Measurements from ENCODE around the gene OR6C2. TPM values are rescaled to one million over a fixed set of nuclear protein-coding genes. Genes with fewer than 3 reads are reported as not detected.
"Not testable (repeated sequence)": the region's sequence is repeated elsewhere in the genome, so short reads cannot be mapped to it uniquely, and the experiment has no call there.

The OR6C2 gene
- not detected for total RNA-seq (ENCODE audit: unreplicated experiment)
- long read RNA-seq = 0 reads

GRCh38 chr12:55443776-55444175 lies at the start of gene OR6C2:
Gene OR6C2, plus strand, starts transcription at chr12:55444076. Its CDS starts 8,138 bp downstream, at chr12:55452214.
- H3K4me3 Mint-ChIP-seq (ENCODE audit: unreplicated experiment) = peak within 1 kb of the TSS; percentile 17
- H3K36me3 Mint-ChIP-seq (ENCODE audit: unreplicated experiment) = peaks cover 3% of the 10 kb centered on the region
- TF ChIP-seq CTCF (IDR thresholded peaks at IDR 0.05; ENCODE audit: partially characterized antibody, unreplicated experiment) = no peak
- peaks cover 4% of the 10 kb centered on the region for H3K9me3 Mint-ChIP-seq (ENCODE audit: unreplicated experiment)
- peaks cover 3% of the 10 kb centered on the region for H3K27me3 Mint-ChIP-seq (ENCODE audit: unreplicated experiment)
- peak within 1 kb of the TSS; percentile 71 for H3K27ac Mint-ChIP-seq (ENCODE audit: unreplicated experiment)
- no peak for DNase-seq
- H3K4me1 Mint-ChIP-seq (ENCODE audit: low read depth, unreplicated experiment) = peaks cover 9% of the 10 kb centered on the region

GRCh38 chr12:55396326-55396725 lies 47.5 kb upstream of the OR6C2 start:
- H3K4me1 Mint-ChIP-seq (ENCODE audit: low read depth, unreplicated experiment) = no peaks in the 10 kb centered on the region
- H3K27ac Mint-ChIP-seq (ENCODE audit: unreplicated experiment) = no peak overlapping the region
- no peak overlapping the region for H3K4me3 Mint-ChIP-seq (ENCODE audit: unreplicated experiment)
- DNase-seq = no peak
- no peaks in the 10 kb centered on the region for H3K36me3 Mint-ChIP-seq (ENCODE audit: unreplicated experiment)
- H3K27me3 Mint-ChIP-seq (ENCODE audit: unreplicated experiment) = no peaks in the 10 kb centered on the region
- TF ChIP-seq CTCF (IDR thresholded peaks at IDR 0.05; ENCODE audit: partially characterized antibody, unreplicated experiment) = no peak
- H3K9me3 Mint-ChIP-seq (ENCODE audit: unreplicated experiment) = no peaks in the 10 kb centered on the region

- Mint-ChIP-seq H3K4me1 (ENCODE audit: low read depth, unreplicated experiment) (no peaks in the 10 kb centered on the region), H3K9me3 (ENCODE audit: unreplicated experiment) (no peaks in the 10 kb centered on the region), H3K4me3 (ENCODE audit: unreplicated experiment) (no peak within 1 kb of the TSS), H3K27ac (ENCODE audit: unreplicated experiment) (no peak within 1 kb of the TSS), H3K36me3 (ENCODE audit: unreplicated experiment) (no peaks in the 10 kb centered on the region), H3K27me3 (ENCODE audit: unreplicated experiment) (no peaks in the 10 kb centered on the region)
- no peak for TF ChIP-seq CTCF (IDR thresholded peaks at IDR 0.05; ENCODE audit: partially characterized antibody, unreplicated experiment)
- no peak for DNase-seq
These were observed 43.6 kb upstream of the OR6C2 start, which contains the start of gene OR6C65 for GRCh38 chr12:55400229-55400628. Gene OR6C65, plus strand, starts transcription at chr12:55400529. Its CDS starts 0 bp downstream, at chr12:55400529.

GRCh38 chr12:55407866-55408265 lies 36.0 kb upstream of the OR6C2 start:
- no peak overlapping the region for H3K27ac Mint-ChIP-seq (ENCODE audit: unreplicated experiment)
- no peak for DNase-seq
- H3K27me3 Mint-ChIP-seq (ENCODE audit: unreplicated experiment) = no peaks in the 10 kb centered on the region
- H3K36me3 Mint-ChIP-seq (ENCODE audit: unreplicated experiment) = no peaks in the 10 kb centered on the region
- TF ChIP-seq CTCF (IDR thresholded peaks at IDR 0.05; ENCODE audit: partially characterized antibody, unreplicated experiment) = no peak
- H3K4me1 Mint-ChIP-seq (ENCODE audit: low read depth, unreplicated experiment) = no peaks in the 10 kb centered on the region
- H3K9me3 Mint-ChIP-seq (ENCODE audit: unreplicated experiment) = no peaks in the 10 kb centered on the region
- H3K4me3 Mint-ChIP-seq (ENCODE audit: unreplicated experiment) = no peak overlapping the region

GRCh38 chr12:55409133-55409532 lies 34.7 kb upstream of the OR6C2 start:
- H3K9me3 Mint-ChIP-seq (ENCODE audit: unreplicated experiment) = not testable (repeated sequence)

GRCh38 chr12:55412138-55412537 lies 31.7 kb upstream of the OR6C2 start:
- not testable (repeated sequence) for DNase-seq; H3K4me1 Mint-ChIP-seq (ENCODE audit: low read depth, unreplicated experiment); H3K27me3 Mint-ChIP-seq (ENCODE audit: unreplicated experiment); H3K9me3 Mint-ChIP-seq (ENCODE audit: unreplicated experiment); H3K36me3 Mint-ChIP-seq (ENCODE audit: unreplicated experiment); H3K4me3 Mint-ChIP-seq (ENCODE audit: unreplicated experiment); H3K27ac Mint-ChIP-seq (ENCODE audit: unreplicated experiment)

More at GRCh38 chr12:55409133-55409532, 34.7 kb upstream of the OR6C2 start:
- H3K4me3 Mint-ChIP-seq (ENCODE audit: unreplicated experiment); H3K27me3 Mint-ChIP-seq (ENCODE audit: unreplicated experiment); H3K4me1 Mint-ChIP-seq (ENCODE audit: low read depth, unreplicated experiment); H3K27ac Mint-ChIP-seq (ENCODE audit: unreplicated experiment); H3K36me3 Mint-ChIP-seq (ENCODE audit: unreplicated experiment); DNase-seq: not testable (repeated sequence)

- DNase-seq; H3K36me3 Mint-ChIP-seq (ENCODE audit: unreplicated experiment); H3K27ac Mint-ChIP-seq (ENCODE audit: unreplicated experiment); H3K9me3 Mint-ChIP-seq (ENCODE audit: unreplicated experiment); H3K4me1 Mint-ChIP-seq (ENCODE audit: low read depth, unreplicated experiment); H3K4me3 Mint-ChIP-seq (ENCODE audit: unreplicated experiment); H3K27me3 Mint-ChIP-seq (ENCODE audit: unreplicated experiment): not testable (repeated sequence)
These were observed 30.1 kb upstream of the OR6C2 start for GRCh38 chr12:55413498-55414388.

- H3K9me3 Mint-ChIP-seq (ENCODE audit: unreplicated experiment); H3K27ac Mint-ChIP-seq (ENCODE audit: unreplicated experiment); H3K4me1 Mint-ChIP-seq (ENCODE audit: low read depth, unreplicated experiment); H3K36me3 Mint-ChIP-seq (ENCODE audit: unreplicated experiment); H3K4me3 Mint-ChIP-seq (ENCODE audit: unreplicated experiment); H3K27me3 Mint-ChIP-seq (ENCODE audit: unreplicated experiment); DNase-seq: not testable (repeated sequence)
These were observed 29.5 kb upstream of the OR6C2 start for GRCh38 chr12:55414396-55414823.

Measured in glutamatergic neuron (in vitro differentiated cells).